HL-60 (cell line): ENCODE data around the gene YDJC.

ENCODE experiments used
- CTCF ChIP-seq: IDR thresholded peaks from one replicate; pipeline ENCODE4 v1.5.1; 2011; ENCODE audit warnings: low read length, control low read depth, inconsistent platforms; ENCODE audit not compliant: insufficient read depth
- GABPA ChIP-seq: IDR thresholded peaks from 2 replicates; pipeline ENCODE4 v1.6.1; 2012; ENCODE audit warnings: low read depth
- POLR2AphosphoS5 ChIP-seq: IDR thresholded peaks from 2 replicates; pipeline ENCODE4 v1.6.1; 2012; ENCODE audit warnings: low read depth
- SPI1 ChIP-seq: IDR thresholded peaks from 2 replicates; pipeline ENCODE4 v1.6.1; 2012; ENCODE audit warnings: low read depth, mild to moderate bottlenecking, borderline replicate concordance
- TF ChIP-seq, protein P1 (sequence below): IDR thresholded peaks from 2 replicates; pipeline ENCODE4 v1.6.1; 2012; ENCODE audit warnings: low read depth; ENCODE audit not compliant: insufficient replicate concordance

GRCh38 chr22:21621025-21621424 is 8.8 kb downstream of the YDJC start:
- TF ChIP-seq POLR2AphosphoS5 (no peak), GABPA (no peak), CTCF (no peak), SPI1 (no peak)
- TF ChIP-seq, protein P1, sequence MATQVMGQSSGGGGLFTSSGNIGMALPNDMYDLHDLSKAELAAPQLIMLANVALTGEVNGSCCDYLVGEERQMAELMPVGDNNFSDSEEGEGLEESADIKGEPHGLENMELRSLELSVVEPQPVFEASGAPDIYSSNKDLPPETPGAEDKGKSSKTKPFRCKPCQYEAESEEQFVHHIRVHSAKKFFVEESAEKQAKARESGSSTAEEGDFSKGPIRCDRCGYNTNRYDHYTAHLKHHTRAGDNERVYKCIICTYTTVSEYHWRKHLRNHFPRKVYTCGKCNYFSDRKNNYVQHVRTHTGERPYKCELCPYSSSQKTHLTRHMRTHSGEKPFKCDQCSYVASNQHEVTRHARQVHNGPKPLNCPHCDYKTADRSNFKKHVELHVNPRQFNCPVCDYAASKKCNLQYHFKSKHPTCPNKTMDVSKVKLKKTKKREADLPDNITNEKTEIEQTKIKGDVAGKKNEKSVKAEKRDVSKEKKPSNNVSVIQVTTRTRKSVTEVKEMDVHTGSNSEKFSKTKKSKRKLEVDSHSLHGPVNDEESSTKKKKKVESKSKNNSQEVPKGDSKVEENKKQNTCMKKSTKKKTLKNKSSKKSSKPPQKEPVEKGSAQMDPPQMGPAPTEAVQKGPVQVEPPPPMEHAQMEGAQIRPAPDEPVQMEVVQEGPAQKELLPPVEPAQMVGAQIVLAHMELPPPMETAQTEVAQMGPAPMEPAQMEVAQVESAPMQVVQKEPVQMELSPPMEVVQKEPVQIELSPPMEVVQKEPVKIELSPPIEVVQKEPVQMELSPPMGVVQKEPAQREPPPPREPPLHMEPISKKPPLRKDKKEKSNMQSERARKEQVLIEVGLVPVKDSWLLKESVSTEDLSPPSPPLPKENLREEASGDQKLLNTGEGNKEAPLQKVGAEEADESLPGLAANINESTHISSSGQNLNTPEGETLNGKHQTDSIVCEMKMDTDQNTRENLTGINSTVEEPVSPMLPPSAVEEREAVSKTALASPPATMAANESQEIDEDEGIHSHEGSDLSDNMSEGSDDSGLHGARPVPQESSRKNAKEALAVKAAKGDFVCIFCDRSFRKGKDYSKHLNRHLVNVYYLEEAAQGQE, result no peak
